ENCODE data around the gene C6orf47. TPM values are rescaled to one million over a fixed set of nuclear protein-coding genes. Genes with fewer than 3 reads are reported as not detected.

C6orf47 gene
- total RNA-seq, 1 experiment from 2014 or later: 19.4 TPM

GRCh38 chr6:31639449-31639861, 21.1 kb downstream of the C6orf47 start:
- Mint-ChIP-seq H3K27me3 (ENCODE audit: insufficient read depth, unreplicated experiment) (no peaks in the 10 kb centered on the region), H3K9me3 (ENCODE audit: unreplicated experiment) (no peaks in the 10 kb centered on the region), H3K4me1 (ENCODE audit: low read depth, unreplicated experiment) (no peaks in the 10 kb centered on the region), H3K27ac (ENCODE audit: unreplicated experiment) (no peak overlapping the region), H3K36me3 (ENCODE audit: insufficient read depth, unreplicated experiment) (peaks cover 88% of the 10 kb centered on the region), H3K4me3 (ENCODE audit: unreplicated experiment) (no peak overlapping the region)
- no peaks in the 10 kb centered on the region for H3K9me3 ChIP-seq
- no peaks in the 10 kb centered on the region for H3K4me1 ChIP-seq
- peaks cover 6% of the 10 kb centered on the region for H3K36me3 ChIP-seq (ENCODE audit: control insufficient read depth, insufficient read depth, low read length)
- BruUV-seq (replicated peaks): no TSS peak
- ChIA-PET POLR2A (interaction anchor here (0.5 kb wide), 1 partner anchor 101 kb away, joined by 3 read pairs; no protein-coding TSS in a partner anchor), CTCF (interaction anchor here (0.6 to 0.7 kb wide), 3 partner anchors 17 to 1094 kb away, joined by 3 read pairs; no protein-coding TSS in a partner anchor)
- H3K4me3 ChIP-seq (ENCODE audit: low read depth, low read length): no peak overlapping the region
- intact Hi-C loops (cut with micrococcal nuclease; ENCODE audit: unreplicated experiment): no loop called here
- no peak for DNase-seq
- TF ChIP-seq, protein P1, sequence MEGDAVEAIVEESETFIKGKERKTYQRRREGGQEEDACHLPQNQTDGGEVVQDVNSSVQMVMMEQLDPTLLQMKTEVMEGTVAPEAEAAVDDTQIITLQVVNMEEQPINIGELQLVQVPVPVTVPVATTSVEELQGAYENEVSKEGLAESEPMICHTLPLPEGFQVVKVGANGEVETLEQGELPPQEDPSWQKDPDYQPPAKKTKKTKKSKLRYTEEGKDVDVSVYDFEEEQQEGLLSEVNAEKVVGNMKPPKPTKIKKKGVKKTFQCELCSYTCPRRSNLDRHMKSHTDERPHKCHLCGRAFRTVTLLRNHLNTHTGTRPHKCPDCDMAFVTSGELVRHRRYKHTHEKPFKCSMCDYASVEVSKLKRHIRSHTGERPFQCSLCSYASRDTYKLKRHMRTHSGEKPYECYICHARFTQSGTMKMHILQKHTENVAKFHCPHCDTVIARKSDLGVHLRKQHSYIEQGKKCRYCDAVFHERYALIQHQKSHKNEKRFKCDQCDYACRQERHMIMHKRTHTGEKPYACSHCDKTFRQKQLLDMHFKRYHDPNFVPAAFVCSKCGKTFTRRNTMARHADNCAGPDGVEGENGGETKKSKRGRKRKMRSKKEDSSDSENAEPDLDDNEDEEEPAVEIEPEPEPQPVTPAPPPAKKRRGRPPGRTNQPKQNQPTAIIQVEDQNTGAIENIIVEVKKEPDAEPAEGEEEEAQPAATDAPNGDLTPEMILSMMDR (IDR thresholded peaks at IDR 0.05; ENCODE audit: insufficient read depth in 1 of 2, low read depth in 1 of 2, low read length in 1 of 2, severe bottlenecking in 1 of 2, unreplicated experiment in 1 of 2): no peak
- no peaks in the 10 kb centered on the region for H3K27me3 ChIP-seq (replicated peaks; ENCODE audit: control insufficient read depth, insufficient read depth, low read length)

DNA sequence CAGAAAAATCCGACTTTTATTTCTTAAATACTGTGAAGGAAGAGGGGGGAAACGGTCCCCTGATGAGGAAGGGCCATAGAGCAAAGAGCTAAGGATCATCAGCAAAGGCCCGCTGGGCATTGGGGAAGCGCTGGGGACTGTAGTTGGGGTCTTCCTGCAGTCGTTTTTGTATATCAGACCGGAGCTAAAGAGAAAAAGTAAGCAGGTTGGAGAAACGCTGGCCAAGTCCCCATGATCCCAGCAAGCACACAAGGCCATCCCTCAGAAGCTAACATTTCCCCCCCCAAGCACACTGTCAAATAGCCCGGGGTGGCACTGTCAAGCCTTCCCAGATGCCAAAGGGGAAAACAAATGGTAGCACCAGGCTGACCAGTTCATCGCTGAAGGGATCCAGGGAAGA, 21.5 kb downstream of the C6orf47 start:
- Histone ChIP-seq H3K9me3 (no peaks in the 10 kb centered on the region), H3K36me3 (ENCODE audit: control insufficient read depth, insufficient read depth, low read length) (peaks cover 8% of the 10 kb centered on the region), H3K4me3 (ENCODE audit: low read depth, low read length) (no peak overlapping the region), H3K4me1 (no peaks in the 10 kb centered on the region), H3K27me3 (replicated peaks; ENCODE audit: control insufficient read depth, insufficient read depth, low read length) (no peaks in the 10 kb centered on the region)
- TF ChIP-seq, protein P1 (IDR thresholded peaks at IDR 0.05; ENCODE audit: insufficient read depth in 1 of 2, low read depth in 1 of 2, low read length in 1 of 2, severe bottlenecking in 1 of 2, unreplicated experiment in 1 of 2): no peak
- Mint-ChIP-seq H3K27ac (ENCODE audit: unreplicated experiment) (no peak overlapping the region), H3K9me3 (ENCODE audit: unreplicated experiment) (no peaks in the 10 kb centered on the region), H3K36me3 (ENCODE audit: insufficient read depth, unreplicated experiment) (peaks cover 91% of the 10 kb centered on the region), H3K27me3 (ENCODE audit: insufficient read depth, unreplicated experiment) (no peaks in the 10 kb centered on the region), H3K4me1 (ENCODE audit: low read depth, unreplicated experiment) (no peaks in the 10 kb centered on the region), H3K4me3 (ENCODE audit: unreplicated experiment) (no peak overlapping the region)
- intact Hi-C loops (cut with micrococcal nuclease; ENCODE audit: unreplicated experiment): no loop called here
- CTCF ChIA-PET: interaction anchor here (0.6 to 0.7 kb wide), 3 partner anchors 18 to 1094 kb away, joined by 3 read pairs; no protein-coding TSS in a partner anchor
- DNase-seq: no peak
- POLR2A ChIA-PET: no interaction called here
- no TSS peak for BruUV-seq (replicated peaks)

DNA sequence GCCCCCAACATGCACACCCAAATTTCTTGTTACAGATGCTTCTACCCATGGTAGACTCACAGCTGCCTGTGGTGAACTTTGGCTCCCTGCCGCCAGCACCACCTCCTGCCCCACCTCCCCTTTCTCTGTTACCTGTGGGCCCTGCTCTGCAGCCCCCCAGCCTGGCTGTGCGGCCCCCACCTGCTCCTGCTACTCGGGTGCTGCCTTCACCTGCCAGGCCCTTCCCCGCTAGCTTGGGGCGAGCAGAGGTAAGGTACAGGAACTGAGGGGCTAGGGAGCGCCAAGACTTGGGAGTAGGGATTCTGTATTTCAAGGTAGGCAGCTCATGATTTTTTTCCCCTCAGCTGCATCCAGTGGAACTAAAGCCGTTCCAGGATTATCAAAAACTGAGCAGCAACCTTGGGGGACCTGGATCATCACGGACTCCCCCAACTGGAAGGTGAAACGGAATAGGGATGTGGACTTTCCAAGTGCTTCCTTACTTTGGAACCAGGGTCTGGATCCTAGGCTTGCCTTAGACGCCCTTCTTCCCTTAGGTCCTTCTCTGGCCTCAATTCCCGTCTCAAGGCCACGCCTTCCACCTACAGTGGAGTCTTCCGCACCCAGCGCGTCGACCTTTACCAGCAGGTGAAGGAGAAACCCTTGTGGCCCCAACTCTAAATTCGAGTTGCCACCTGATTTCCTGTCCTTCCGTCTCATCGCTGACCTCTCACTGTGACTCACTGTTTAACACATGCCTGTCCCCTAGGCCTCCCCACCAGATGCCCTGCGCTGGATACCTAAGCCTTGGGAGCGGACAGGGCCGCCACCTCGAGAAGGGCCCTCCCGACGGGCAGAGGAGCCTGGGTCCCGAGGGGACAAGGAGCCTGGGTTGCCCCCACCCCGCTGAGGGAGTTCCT, 23.6 kb downstream of the C6orf47 start:
- peaks cover 8% of the 10 kb centered on the region for H3K36me3 ChIP-seq (ENCODE audit: control insufficient read depth, insufficient read depth, low read length)
- TF ChIP-seq, protein P1 (IDR thresholded peaks at IDR 0.05; ENCODE audit: insufficient read depth in 1 of 2, low read depth in 1 of 2, low read length in 1 of 2, severe bottlenecking in 1 of 2, unreplicated experiment in 1 of 2): no peak
- CTCF ChIA-PET: interaction anchor here (0.6 to 1.0 kb wide), 2 partner anchors 24 to 141 kb away, joined by 3 to 4 read pairs; partner anchors contain the start of gene C6orf47
- H3K27me3 ChIP-seq (replicated peaks; ENCODE audit: control insufficient read depth, insufficient read depth, low read length): no peaks in the 10 kb centered on the region
- Mint-ChIP-seq H3K4me1 (ENCODE audit: low read depth, unreplicated experiment) (no peaks in the 10 kb centered on the region), H3K4me3 (ENCODE audit: unreplicated experiment) (no peak overlapping the region), H3K27ac (ENCODE audit: unreplicated experiment) (peak overlapping the region; percentile 67), H3K9me3 (ENCODE audit: unreplicated experiment) (no peaks in the 10 kb centered on the region), H3K36me3 (ENCODE audit: insufficient read depth, unreplicated experiment) (peaks cover 95% of the 10 kb centered on the region), H3K27me3 (ENCODE audit: insufficient read depth, unreplicated experiment) (no peaks in the 10 kb centered on the region)
- POLR2A ChIA-PET: interaction anchor here (1.0 kb wide), 1 partner anchor 19 kb away, joined by 4 read pairs; the partner anchor contains the start of gene APOM
- no peaks in the 10 kb centered on the region for H3K9me3 ChIP-seq
- no peak overlapping the region for H3K4me3 ChIP-seq (ENCODE audit: low read depth, low read length)
- intact Hi-C loops (cut with micrococcal nuclease; ENCODE audit: unreplicated experiment): no loop called here
- DNase-seq: no peak
- BruUV-seq (replicated peaks): TSS peak; percentile 18
- no peaks in the 10 kb centered on the region for H3K4me1 ChIP-seq

Measured in Caco-2 (cell line).